GM19025 (cell line): ENCODE measurements around the gene KLHL41.

Experiments used
- ATAC-seq: cut with Tn5 transposase; IDR thresholded peaks from one replicate; pipeline ENCODE4 v1.9.1; 2021; ENCODE audit warnings: mild to moderate bottlenecking, low read depth, moderate library complexity; ENCODE audit not compliant: unreplicated experiment

The KLHL41 gene

DNA sequence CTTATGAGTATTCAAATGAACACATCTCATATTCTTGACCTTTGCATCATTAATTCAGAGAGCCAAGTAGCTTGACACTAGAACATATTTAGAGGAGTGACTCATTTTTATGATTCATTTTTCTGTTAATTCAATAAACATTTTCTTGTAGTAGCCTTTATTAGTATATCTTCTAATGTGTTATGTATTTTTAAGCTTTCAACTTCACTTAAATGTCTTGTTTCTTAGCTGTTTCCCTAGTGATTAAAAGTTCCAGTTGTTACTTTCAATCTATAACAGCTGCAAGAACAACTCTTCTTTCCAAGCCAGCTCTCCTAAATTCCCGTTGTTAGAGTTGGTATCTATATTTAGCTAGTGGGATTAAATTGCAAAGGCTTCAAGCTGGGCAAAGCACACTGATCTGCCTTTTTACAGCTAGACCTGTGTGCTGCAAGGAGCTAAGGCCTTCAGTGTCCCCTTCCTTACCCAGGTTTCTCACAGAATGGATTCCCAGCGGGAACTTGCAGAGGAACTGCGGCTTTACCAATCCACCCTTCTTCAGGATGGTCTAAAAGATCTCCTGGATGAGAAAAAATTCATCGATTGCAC lies at the start of gene KLHL41:
Gene KLHL41, plus strand, starts transcription at position 405 of the 588 bp plus-strand sequence. Its CDS starts 77 bp downstream, at position 482.
- ATAC-seq = no peak

DNA sequence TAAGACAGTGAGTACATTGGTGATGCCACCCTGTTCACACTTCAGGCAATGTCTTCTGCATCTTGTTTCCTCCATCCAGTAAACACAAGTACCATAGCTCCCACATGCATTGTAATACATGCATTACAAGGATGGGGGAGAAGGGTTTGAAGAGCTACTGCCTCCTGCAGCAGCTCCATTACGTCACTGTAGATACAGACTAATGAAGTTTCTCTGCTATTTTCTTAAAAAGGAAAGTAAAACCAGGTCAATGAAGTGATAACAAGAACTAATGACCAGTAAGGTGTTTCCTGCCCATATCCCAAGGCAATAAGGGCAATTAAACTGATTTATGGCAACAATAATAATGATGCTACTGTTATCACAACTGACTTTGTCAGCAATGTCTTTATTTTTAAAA lies 48.4 kb upstream of the KLHL41 start:
- ATAC-seq = no peak

- no peak for ATAC-seq
Measured at GRCh38 chr2:169462896-169463695, 46.4 kb upstream of the KLHL41 start.

GRCh38 chr2:169464466-169464865 lies 45.0 kb upstream of the KLHL41 start:
- ATAC-seq = no peak

DNA sequence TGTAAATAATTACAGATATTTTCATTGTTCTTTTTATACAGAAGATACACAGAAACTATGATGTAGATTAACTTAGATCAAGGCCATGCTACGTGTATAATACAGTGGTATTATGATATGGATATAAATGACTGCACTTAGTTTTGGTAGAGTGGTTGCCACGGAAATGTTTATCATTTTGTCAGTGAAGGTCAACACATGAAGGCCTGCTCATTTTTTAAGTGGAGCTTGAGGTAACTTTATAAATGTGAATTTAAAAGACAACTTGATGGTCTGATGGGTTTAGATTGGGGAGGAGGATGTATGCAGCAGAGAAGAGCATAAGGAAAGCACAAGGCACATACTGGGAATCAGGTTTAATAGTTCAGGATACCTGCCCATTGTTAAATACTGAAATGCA lies 44.6 kb upstream of the KLHL41 start:
- no peak for ATAC-seq

DNA sequence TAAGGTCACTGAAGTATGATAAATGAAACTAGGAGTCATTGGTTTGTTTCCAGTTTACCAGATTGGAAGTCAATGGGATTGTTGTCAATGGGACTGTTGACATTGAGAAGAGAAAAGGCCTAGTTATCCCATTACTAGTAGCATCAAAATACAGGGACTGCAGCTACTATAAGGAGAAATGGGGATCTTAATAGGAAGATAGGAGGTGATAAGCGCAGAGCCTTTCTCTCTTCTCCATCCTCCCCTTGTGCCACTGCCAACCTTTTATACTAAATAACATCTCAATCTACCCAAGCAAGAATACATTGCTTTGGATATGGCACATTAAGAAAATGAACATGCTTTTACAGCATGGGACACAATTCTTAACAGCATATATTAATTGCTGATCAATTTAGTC lies 40.7 kb upstream of the KLHL41 start:
- no peak for ATAC-seq

DNA sequence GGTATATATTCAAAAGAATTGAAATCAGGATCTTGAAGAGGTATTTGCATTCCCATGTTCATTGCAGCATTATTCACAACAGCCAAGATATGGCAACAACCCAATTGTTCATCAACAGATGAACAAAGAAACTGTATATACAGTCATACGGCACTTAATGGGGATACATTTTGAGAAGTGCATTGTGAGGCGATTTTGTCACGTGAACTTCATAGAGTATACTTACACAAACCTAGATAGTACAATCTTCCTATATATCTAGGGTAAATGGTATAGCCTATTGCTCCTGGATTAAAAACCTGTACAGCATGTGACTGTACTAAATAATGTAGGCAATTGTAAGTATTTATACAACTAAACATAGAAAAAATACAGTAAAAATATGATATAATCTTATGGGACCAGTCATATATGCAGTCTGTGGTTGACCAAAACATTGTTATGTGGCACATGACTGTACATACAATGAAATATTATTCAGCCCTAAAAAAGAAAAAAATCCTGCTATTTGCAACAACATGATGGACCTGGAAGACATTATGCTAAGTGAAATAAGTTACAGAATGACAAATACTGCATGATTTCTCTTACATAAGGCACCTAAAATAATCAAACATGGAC lies 39.4 kb upstream of the KLHL41 start:
- ATAC-seq = no peak

GRCh38 chr2:169472249-169472648 lies 37.3 kb upstream of the KLHL41 start:
- ATAC-seq = no peak

DNA sequence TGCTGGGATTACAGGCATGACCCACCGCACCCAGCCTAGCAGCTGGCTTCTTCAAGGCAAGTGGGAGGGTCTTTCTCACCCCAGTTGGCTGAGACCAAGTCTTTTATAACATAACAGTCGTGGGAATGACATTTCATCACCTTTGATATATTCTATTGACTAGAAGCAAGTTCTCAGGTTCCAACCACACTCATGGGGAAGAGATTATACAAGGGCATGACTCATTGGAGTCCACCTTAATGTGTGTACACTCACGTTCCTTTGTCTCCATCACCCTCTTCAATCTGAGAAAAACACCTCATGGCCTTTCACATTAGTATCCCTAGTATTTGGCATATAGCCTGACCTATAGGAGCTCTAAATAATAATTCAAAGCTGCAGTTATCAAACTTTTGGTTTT lies 33.0 kb upstream of the KLHL41 start:
- ATAC-seq = no peak

DNA sequence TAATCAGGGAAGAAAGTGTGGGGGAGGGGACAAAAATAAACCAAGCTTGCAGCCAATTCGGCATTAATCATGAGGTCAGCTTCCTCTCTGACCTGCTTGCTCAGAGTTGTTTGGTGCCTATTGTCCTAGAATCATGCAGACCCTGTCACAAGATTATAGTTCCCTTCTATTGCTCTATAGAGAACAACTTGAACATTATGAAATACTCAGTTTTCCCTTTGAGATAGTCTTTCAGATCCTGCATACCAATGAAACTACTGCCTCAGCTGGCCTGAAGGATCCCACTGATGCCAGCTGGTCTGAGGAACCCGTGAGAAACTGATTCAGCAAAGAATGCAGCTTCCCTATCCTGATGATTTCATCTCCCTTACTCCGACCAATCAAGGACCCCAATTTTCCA lies 31.2 kb upstream of the KLHL41 start:
- no peak for ATAC-seq

- ATAC-seq = no peak
Measured at GRCh38 chr2:169478745-169479256, 30.7 kb upstream of the KLHL41 start.

DNA sequence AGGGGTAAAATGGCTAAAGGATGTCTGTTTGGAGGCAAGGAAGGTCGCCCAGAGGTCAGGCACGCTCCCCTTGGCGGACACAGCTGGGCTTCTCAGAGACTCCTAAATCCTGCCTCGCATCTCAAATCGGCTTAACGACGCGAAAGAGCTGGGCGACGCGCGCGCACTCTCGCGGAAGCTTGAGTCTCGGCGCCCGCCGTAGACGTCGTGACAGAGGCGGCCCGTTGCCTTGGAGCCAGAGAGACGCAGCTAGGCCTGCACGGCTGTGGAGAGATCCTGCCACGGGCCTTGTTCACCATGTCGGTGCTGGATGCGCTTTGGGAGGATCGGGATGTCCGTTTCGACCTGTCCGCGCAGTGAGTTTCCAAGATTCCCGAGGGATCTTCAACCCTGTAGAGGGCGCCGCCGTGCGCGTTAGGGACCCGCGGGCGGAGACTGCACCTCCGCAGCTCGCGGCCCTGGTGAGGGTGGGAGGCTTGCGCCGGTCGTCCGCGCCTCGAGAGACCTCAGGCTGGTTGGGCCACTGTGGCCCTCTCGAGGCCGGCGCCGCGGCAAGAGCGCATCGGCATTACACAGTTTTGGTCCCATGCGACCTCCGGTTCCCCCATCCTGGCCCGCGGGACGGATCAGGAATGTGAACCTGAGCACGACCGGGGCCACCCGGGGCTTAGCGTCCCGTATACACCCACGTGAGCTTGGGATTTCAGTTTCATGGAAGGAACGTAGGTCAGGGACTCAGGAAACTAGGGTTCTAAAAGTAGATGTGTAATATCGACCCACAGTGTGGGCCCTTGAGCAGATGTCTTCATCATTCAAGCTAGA lies 30.0 kb upstream of the KLHL41 start, which contains the start of gene BBS5:
Gene BBS5, plus strand, starts transcription at position 238 of the 822 bp plus-strand sequence. Its CDS starts 60 bp downstream, at position 298.
- peak; percentile 94 for ATAC-seq

DNA sequence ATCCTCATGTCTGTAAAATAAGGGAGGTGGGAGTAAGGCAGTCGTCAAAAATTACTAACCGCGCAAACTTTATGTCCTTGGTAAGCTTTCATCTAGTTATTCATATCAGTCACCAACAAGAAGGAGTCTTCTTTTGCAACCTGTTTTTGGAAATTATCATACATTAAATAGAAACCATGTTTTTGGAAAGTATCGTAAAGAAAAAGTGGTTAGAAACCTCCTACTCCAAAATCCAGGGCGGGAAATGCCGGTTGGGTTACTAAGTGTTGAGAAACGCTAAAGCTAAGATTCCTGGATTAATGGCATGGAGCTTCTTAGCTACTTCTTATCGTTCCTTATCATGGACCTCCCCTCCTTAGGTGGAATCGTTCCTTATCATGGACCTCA lies 29.4 kb upstream of the KLHL41 start:
- no peak for ATAC-seq

DNA sequence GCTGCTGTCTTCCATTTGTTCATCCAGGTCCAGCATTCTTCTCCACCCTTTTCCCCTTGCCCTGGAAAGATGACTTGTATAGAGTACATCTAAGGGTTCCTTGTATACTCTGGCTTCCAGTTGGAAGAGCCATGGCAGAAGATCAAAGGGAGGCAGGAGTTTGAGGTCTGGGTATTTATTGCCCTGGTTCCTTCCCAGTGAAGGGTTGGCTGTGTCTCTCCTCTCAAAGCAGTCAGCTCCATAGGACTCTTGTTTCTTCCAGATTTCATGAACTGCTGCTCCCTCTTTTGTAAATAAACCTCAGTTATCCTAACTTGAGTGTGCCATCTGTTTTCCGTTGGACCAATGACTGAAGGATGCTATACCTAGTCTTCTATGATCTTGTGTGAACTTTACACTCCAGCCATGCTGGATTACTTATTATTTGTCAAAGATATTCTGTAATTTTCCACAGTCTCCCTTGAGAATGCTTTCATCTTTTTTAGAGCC lies 23.8 kb upstream of the KLHL41 start:
- no peak for ATAC-seq

- ATAC-seq = no peak
Measured at GRCh38 chr2:169486487-169486886, 23.0 kb upstream of the KLHL41 start.

DNA sequence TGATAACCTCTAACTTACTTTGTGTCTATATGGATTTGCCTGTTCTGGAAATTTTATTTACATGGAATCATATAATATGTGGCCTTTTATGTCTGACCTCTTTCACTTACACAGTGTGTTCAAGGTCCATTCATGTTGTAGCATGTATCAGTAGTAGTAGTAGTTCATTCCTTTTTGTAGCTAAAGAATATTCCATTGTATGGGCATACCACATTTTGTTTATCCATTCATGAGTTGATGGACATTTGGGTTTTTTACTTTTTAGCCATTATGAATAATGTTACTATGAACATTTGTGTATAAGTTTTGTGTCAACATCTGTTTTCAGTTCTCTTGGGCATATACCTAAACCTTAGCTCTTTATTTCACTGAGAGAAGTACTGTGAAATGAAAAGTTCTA lies 18.7 kb upstream of the KLHL41 start:
- no peak for ATAC-seq

DNA sequence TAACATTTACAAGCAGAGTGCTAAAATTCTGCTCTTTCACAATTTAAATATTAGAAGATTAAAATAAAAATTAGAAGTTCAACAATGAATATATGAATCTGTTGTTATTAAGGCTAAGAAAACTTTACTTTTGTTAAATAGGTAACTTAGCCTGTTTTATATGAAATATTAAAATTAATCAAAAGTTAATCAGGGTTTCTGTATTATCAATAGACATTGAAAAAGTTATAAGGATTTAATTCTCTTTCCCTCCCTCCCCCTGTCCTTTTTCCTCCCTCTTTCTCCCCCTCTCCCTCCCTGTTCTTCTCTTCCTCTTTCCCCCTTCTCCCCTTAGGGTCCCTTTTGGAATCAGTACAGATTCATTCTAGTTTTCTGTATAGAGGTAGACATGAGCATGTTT lies 18.1 kb upstream of the KLHL41 start:
- no peak for ATAC-seq

DNA sequence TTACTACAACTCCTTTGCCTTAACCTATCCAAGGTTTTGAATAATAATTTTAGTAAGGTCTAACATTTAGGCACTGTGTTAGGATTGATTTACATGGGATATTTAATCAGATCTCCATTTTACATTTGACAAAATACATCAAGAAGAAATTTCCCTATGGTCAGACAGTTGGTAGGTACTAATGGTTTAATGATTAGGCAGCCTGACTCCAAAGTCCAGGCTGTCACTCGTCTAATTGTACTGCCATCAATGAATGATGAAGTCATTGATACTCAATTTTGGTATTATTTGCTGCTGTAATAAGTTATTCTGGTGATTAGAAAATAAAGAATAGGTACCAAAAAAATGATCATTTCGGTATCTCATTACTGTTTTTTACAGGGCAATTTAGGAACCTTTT lies 16.1 kb upstream of the KLHL41 start:
- no peak for ATAC-seq

DNA sequence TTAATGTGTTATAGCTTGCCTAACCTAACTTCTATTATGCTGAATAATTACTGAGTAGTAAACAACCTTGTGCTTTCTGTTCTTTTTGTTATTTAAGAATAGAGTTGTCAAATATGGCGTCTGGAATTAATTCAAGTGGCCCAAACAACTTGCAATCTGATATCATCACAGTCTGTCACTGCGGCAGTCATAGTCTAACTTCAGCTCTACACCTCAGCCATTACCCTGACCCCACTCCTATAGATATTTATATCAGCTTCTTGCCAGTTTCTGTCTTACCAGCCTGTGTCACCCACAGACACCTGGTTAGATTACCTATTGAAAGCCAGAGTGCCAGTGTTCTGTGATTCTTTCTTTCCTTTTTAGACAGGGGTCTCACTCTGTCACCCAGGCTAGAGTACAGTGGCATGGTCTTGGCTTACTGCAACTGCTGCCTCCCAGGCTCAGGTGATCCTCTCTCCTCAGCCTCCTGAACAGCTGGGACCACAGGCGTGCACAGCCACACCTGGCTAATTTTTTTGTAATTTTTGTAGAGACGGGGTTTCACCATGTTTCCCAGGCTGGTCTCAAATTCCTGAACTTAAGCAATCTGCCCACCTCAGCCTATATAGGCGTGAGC lies 14.1 kb upstream of the KLHL41 start:
- ATAC-seq = no peak

- ATAC-seq = no peak
Measured at GRCh38 chr2:169504651-169505050, 4.9 kb upstream of the KLHL41 start.
